Measurements from ENCODE around the gene UNKL.

Gene UNKL

DNA sequence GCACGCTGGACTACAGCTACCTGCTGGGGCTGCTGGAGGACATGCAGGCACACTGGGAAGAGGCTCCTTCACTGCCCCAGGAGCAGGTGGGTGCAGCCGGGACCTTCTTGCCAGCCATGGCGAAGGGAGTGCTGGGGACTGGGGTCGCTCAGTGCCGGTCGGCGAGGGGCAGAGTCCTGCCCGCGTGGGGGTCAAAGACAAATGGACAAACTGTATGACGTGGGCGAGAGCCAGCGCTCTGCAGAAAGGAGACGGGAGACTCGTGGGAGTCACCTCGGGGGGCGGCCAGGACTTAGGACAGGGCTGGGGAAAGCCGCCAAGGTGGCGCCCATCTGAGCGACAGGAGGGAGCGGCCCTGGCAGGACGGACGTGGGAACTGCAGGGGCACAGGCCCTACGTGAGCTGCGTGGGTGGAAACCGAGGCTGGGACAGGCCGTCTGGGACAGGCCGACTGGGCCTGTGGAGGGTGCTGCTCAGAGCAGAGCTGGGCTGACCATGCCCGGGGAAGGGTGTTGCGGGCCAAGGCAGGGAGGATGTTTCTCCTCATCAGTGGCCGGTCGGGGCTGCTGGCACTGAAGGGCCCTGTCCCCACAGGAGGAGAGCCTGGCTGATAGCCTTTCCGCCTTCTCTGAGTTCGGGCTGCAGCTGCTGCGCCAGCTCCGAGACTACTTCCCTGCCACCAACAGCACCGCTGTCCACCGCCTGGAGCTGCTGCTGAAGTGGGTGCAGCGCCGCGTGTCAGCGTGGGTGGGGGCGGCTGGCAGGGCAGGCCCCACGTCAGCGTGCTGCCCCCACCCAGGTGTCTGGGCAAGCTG is 70.9 kb downstream of the UNKL start:
- no peaks in the 10 kb centered on the region for H3K36me3 ChIP-seq (ENCODE audit: control insufficient read depth, insufficient read depth, low read length)
- no peak overlapping the region for H3K27ac ChIP-seq
- peaks cover 6% of the 10 kb centered on the region for H3K4me1 ChIP-seq
- no peak overlapping the region for H3K4me3 ChIP-seq (ENCODE audit: low read depth, low read length)
- no peaks in the 10 kb centered on the region for H3K79me2 ChIP-seq
- H3K9ac ChIP-seq = no peak overlapping the region
- no peak overlapping the region for H3K4me2 ChIP-seq (ENCODE audit: low read length)
- no peaks in the 10 kb centered on the region for H3K27me3 ChIP-seq (ENCODE audit: control insufficient read depth, insufficient read depth, low read length)
- no peaks in the 10 kb centered on the region for H3K9me3 ChIP-seq (ENCODE audit: control insufficient read depth, low read length)
- TF ChIP-seq, protein P1, sequence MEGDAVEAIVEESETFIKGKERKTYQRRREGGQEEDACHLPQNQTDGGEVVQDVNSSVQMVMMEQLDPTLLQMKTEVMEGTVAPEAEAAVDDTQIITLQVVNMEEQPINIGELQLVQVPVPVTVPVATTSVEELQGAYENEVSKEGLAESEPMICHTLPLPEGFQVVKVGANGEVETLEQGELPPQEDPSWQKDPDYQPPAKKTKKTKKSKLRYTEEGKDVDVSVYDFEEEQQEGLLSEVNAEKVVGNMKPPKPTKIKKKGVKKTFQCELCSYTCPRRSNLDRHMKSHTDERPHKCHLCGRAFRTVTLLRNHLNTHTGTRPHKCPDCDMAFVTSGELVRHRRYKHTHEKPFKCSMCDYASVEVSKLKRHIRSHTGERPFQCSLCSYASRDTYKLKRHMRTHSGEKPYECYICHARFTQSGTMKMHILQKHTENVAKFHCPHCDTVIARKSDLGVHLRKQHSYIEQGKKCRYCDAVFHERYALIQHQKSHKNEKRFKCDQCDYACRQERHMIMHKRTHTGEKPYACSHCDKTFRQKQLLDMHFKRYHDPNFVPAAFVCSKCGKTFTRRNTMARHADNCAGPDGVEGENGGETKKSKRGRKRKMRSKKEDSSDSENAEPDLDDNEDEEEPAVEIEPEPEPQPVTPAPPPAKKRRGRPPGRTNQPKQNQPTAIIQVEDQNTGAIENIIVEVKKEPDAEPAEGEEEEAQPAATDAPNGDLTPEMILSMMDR (IDR thresholded peaks at IDR 0.05) = no peak
- no peak overlapping the region for H2AFZ ChIP-seq

DNA sequence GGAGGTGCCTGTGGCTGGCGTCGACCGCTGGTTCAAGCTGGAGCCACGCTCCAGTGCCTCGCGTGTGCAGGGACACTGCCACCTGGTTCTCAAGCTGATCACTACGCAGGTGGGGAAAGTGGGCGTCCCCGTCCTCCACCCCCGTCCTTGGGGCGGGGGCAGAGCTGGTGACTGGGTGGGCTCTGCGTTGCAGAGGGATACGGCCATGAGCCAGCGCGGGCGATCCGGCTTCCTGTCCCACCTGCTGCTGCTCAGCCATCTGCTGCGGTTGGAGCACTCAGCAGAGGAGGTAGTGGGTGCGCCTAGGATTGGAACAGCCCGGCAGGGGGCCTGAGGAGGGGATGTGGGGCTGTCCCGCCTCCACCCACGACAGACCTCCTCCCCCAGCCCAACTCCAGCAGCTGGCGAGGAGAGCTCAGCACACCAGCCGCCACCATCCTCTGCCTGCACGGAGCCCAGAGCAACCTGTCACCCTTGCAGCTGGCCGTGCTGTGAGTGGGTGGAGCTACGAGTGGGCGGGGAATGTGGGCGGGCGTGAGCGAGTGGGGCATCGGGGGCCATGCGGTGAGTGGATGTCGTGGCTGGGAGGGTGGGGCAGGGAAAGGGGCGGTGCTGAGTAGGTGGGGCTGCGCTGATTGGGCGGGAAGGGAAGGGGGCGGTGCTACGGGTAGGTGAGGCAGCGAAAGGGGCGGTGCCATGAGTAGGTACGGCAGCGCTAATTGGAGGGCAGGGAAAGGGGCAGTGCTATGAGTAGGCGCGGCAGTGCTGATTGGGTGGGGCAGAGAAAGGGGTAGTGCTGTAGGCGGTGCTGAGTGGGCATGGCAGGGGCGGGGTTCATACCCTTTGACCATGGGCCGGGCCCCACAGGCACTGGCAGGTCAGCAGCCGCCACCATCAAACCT is 71.7 kb downstream of the UNKL start:
- TF ChIP-seq, protein P1 (IDR thresholded peaks at IDR 0.05) = no peak
- Histone ChIP-seq H3K4me3 (ENCODE audit: low read depth, low read length) (no peak overlapping the region), H3K27me3 (ENCODE audit: control insufficient read depth, insufficient read depth, low read length) (no peaks in the 10 kb centered on the region), H2AFZ (peak overlapping the region; percentile 28), H3K9ac (no peak overlapping the region), H3K4me2 (ENCODE audit: low read length) (peak overlapping the region; percentile 54), H3K27ac (no peak overlapping the region), H3K36me3 (ENCODE audit: control insufficient read depth, insufficient read depth, low read length) (no peaks in the 10 kb centered on the region), H3K9me3 (ENCODE audit: control insufficient read depth, low read length) (no peaks in the 10 kb centered on the region), H3K79me2 (no peaks in the 10 kb centered on the region), H3K4me1 (peaks cover 6% of the 10 kb centered on the region)

DNA sequence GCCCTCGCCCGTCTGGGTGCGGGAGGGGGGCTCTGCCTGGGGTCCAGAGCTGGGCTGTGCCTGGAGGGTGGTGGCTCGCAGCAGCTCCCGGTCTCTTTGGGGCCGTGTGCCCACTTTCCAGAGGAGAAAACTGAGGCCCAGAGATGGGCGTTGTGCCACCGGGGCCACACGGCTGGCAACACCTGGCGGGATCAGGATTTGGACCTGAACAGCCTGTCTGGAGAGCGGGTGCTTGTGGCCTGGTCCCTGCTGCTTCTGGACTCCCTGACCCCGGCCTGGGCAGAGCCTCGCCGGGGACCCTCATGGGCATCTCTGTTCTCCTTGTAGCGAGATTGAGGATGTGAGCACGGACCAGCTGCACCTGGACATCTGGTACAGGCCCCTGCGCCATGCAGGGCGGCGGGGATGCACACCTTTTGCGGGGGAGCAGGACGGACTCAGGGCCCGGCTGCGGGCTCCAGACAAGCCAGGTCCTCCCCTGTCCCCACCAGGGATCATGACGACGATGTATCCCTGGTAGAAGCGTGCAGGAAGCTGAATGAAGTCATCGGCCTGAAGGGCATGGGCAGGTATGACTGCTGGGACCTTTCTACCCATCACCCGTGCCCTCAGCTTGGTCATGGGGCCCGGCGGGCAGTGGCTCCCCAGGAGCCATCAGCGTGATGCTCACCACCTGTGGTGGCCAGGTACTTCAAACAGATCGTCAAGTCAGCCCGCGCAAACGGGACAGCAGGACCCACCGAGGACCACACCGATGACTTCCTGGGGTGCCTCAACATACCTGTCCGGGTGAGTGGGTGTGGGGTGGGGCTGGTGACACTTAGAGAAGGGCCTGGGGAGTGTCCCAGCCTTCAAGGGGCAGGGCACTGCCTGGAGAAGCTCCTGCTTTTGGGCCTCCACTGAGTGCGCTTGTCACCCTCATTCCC is 72.7 kb downstream of the UNKL start:
- Histone ChIP-seq H3K4me3 (ENCODE audit: low read depth, low read length) (no peak overlapping the region), H3K27me3 (ENCODE audit: control insufficient read depth, insufficient read depth, low read length) (no peaks in the 10 kb centered on the region), H3K79me2 (no peaks in the 10 kb centered on the region), H3K27ac (no peak overlapping the region), H3K9me3 (ENCODE audit: control insufficient read depth, low read length) (no peaks in the 10 kb centered on the region), H3K4me1 (peaks cover 6% of the 10 kb centered on the region), H2AFZ (no peak overlapping the region), H3K36me3 (ENCODE audit: control insufficient read depth, insufficient read depth, low read length) (no peaks in the 10 kb centered on the region), H3K9ac (no peak overlapping the region), H3K4me2 (ENCODE audit: low read length) (no peak overlapping the region)
- TF ChIP-seq, protein P1 (IDR thresholded peaks at IDR 0.05) = no peak

DNA sequence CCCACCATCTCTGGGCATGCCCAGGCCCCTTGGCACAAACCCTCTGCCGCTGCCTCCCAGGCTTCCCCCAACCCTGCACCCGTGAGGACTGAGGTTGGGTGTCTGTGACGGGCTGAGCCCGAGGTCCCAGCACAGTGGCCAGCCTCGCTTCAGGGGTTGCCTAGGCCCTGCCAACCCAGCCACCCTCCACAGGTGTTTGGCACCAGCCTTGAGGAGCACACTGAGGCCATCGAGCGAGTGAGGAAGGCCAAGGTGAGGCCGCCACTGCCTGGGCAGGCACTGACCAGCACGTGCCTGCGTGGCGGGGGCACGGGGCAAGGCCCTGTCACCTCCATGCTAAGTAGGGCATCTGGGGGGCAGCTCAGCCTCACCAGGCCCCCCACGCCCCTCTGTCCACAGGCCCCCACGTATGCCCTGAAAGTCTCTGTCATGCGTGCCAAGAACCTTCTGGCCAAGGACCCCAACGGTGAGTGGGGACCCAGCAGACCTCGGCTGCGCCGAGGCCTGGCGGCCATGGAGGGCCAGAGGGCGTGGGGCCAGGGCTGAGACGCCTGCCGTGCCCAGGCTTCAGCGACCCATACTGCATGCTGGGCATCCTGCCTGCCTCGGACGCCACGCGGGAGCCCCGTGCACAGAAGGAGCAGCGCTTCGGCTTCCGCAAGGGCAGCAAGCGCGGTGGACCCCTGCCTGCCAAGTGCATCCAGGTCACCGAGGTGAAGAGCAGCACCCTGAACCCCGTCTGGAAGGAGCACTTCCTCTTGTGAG is 73.6 kb downstream of the UNKL start:
- Histone ChIP-seq H3K9ac (no peak overlapping the region), H3K27ac (no peak overlapping the region), H3K4me1 (peaks cover 6% of the 10 kb centered on the region), H2AFZ (no peak overlapping the region), H3K79me2 (no peaks in the 10 kb centered on the region), H3K4me3 (ENCODE audit: low read depth, low read length) (no peak overlapping the region), H3K9me3 (ENCODE audit: control insufficient read depth, low read length) (no peaks in the 10 kb centered on the region), H3K36me3 (ENCODE audit: control insufficient read depth, insufficient read depth, low read length) (no peaks in the 10 kb centered on the region), H3K4me2 (ENCODE audit: low read length) (no peak overlapping the region), H3K27me3 (ENCODE audit: control insufficient read depth, insufficient read depth, low read length) (no peaks in the 10 kb centered on the region)
- TF ChIP-seq, protein P1 (IDR thresholded peaks at IDR 0.05) = no peak

Measured in parathyroid adenoma (tissue), 2 donors.